Cardiac muscle cell (in vitro differentiated cells and primary cell): ENCODE data around the gene SPRR3. TPM values are rescaled to one million over a fixed set of nuclear protein-coding genes. Genes with fewer than 3 reads are reported as not detected.

ENCODE experiments used
- DNase-seq, 2 donors: peaks; one replicate each; pipeline versions ENCODE4 v3.0.0 to v3.0.0-alpha.2; 2010 to 2017; ENCODE audit warnings: low read depth in 1 of 2, low spot score in 1 of 2
- H3K27ac ChIP-seq: fragments of 200-600 bp; sonication (generic); 2 replicates; pipeline ENCODE4 v1.5.1; 2016
- H3K27me3 ChIP-seq: fragments of 200-600 bp; sonication (generic); 2 replicates; pipeline ENCODE4 v1.6.0; 2016; ENCODE audit warnings: control low read depth
- H3K36me3 ChIP-seq: fragments of 200-600 bp; sonication (generic); 2 replicates; pipeline ENCODE4 v1.5.1; 2016; ENCODE audit warnings: control low read depth
- H3K4me1 ChIP-seq: fragments of 200-600 bp; sonication (generic); 2 replicates; pipeline ENCODE4 v1.8.1; 2017; ENCODE audit warnings: low read depth, mild to moderate bottlenecking, mixed run types
- H3K4me3 ChIP-seq: fragments of 200-600 bp; sonication (generic); 2 replicates; pipeline ENCODE4 v1.5.1; 2016; ENCODE audit warnings: mild to moderate bottlenecking
- H3K9me3 ChIP-seq: fragments of 200-600 bp; sonication (generic); 2 replicates; pipeline ENCODE4 v1.5.1; 2017; ENCODE audit warnings: low read depth, mild to moderate bottlenecking, control low read depth
- polyA plus RNA-seq: library from polyadenylated mRNA; unstranded; fragments of >200 nt; fragmentation: Nextera tagmentation; extraction: Ambion mirVana; gene quantifications from 2 replicates; pipeline ENCODE4 v1.2.1, GENCODE V29; 2016
- total RNA-seq: library from RNA; depleted of rRNA; stranded (reverse); fragments of >200 nt; gene quantifications from 2 replicates; pipeline ENCODE4 v1.2.3, GENCODE V29; 2016
- TF ChIP-seq, protein P1 (sequence below): IDR thresholded peaks from 2 replicates; pipeline ENCODE4 v1.5.1; 2012; ENCODE audit warnings: low read depth, mild to moderate bottlenecking, low read length

SPRR3 gene, protein sequence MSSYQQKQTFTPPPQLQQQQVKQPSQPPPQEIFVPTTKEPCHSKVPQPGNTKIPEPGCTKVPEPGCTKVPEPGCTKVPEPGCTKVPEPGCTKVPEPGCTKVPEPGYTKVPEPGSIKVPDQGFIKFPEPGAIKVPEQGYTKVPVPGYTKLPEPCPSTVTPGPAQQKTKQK
- total RNA-seq (not detected in 2 replicates), polyA plus RNA-seq (not detected in 2 replicates)

DNA sequence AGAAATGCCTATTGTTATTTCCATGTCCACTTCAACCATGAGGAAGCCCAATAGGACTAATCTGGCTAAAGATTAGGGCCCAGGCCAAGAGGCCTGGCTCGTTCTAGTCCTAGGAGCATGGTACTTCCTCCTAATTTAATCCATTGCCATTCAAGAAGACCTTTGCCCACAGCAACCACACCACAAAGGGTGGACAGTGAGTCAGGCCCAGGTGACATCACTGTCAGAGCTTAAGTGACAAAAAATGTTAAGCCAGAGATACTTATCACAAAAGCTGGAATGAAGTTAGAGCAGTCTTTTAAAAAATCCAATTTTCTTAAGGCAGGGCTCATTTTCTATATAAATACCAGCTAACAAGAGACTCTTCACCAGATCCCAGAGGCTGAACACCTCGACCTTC lies at the start of gene SPRR3:
SPRR3 (plus strand) TSS at position 368 of the 400 bp plus-strand sequence. CDS start 1,272 bp downstream, outside the sequence.
- Histone ChIP-seq H3K9me3 (no peaks in the 10 kb centered on the region), H3K4me3 (no peak within 1 kb of the TSS), H3K27ac (no peak within 1 kb of the TSS), H3K36me3 (no peaks in the 10 kb centered on the region), H3K4me1 (no peaks in the 10 kb centered on the region), H3K27me3 (no peaks in the 10 kb centered on the region)
- no peak for DNase-seq
- TF ChIP-seq, protein P1, sequence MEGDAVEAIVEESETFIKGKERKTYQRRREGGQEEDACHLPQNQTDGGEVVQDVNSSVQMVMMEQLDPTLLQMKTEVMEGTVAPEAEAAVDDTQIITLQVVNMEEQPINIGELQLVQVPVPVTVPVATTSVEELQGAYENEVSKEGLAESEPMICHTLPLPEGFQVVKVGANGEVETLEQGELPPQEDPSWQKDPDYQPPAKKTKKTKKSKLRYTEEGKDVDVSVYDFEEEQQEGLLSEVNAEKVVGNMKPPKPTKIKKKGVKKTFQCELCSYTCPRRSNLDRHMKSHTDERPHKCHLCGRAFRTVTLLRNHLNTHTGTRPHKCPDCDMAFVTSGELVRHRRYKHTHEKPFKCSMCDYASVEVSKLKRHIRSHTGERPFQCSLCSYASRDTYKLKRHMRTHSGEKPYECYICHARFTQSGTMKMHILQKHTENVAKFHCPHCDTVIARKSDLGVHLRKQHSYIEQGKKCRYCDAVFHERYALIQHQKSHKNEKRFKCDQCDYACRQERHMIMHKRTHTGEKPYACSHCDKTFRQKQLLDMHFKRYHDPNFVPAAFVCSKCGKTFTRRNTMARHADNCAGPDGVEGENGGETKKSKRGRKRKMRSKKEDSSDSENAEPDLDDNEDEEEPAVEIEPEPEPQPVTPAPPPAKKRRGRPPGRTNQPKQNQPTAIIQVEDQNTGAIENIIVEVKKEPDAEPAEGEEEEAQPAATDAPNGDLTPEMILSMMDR: no peak

DNA sequence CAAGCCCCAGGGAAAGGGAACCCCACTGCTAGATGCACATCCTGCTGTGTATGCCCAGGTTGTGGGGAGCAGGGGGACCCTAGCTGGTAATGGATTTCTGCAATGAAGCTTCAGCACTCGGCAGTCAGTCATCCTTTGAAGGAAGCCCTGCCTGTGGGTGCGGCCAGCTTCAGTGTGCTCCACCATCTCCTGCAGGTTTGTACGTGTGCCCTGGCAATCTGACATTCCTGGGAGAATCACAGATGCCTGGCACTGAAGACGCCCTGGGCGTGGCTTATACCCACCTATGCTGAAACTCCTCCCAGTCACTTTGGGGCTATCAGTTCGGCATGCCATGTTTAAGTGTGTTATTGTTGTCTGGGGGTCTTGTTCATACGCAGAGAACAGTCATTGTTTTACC lies 47.8 kb upstream of the SPRR3 start:
- Histone ChIP-seq H3K36me3 (no peaks in the 10 kb centered on the region), H3K4me1 (no peaks in the 10 kb centered on the region), H3K27ac (no peak overlapping the region), H3K27me3 (no peaks in the 10 kb centered on the region), H3K4me3 (no peak overlapping the region), H3K9me3 (no peaks in the 10 kb centered on the region)
- TF ChIP-seq, protein P1: no peak
- DNase-seq: no peak

DNA sequence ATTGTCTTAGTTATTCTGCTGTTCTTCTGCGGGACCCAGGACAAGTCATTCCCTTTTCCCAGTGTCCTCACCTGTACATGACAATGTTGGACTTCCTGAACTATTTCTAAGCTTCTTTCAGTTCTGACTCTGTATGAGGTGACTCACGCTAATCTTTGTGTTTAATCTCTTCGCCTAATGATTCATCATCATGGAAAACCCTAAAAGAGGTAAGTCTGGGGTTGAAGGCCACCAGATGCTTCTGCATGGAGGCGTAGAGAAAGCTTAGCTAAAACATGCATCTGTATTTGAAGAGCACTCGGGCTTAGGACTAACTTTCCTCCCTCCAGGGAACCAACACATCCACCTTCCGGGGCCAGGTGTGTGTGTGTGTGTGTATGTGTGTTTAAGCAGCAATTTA lies 47.1 kb upstream of the SPRR3 start:
- DNase-seq: no peak
- Histone ChIP-seq H3K9me3 (no peaks in the 10 kb centered on the region), H3K27me3 (no peaks in the 10 kb centered on the region), H3K27ac (no peak overlapping the region), H3K36me3 (no peaks in the 10 kb centered on the region), H3K4me1 (no peaks in the 10 kb centered on the region), H3K4me3 (no peak overlapping the region)
- TF ChIP-seq, protein P1: no peak

DNA sequence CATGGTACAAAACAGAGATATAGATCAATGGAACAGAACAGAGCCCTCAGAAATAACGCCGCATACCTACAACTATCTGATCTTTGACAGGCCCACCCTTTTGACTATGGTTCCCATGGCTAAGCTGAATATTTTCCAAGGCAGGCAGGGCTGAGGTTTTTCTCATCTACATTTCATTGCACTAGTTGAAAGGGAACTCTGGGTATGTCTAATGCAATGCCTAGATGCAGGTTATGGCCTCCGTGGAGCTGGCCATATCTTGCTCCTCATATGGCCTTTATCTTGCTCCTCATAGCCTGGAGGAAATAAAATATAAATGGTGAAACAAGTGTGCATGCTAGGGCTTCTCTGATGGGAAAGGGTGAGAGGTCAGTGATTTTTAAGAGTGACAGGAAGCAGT lies 44.0 kb upstream of the SPRR3 start:
- TF ChIP-seq, protein P1: no peak
- H3K9me3 ChIP-seq: no peaks in the 10 kb centered on the region
- no peaks in the 10 kb centered on the region for H3K27me3 ChIP-seq
- H3K4me3 ChIP-seq: no peak overlapping the region
- H3K36me3 ChIP-seq: no peaks in the 10 kb centered on the region
- H3K4me1 ChIP-seq: no peaks in the 10 kb centered on the region
- no peak for DNase-seq
- no peak overlapping the region for H3K27ac ChIP-seq

DNA sequence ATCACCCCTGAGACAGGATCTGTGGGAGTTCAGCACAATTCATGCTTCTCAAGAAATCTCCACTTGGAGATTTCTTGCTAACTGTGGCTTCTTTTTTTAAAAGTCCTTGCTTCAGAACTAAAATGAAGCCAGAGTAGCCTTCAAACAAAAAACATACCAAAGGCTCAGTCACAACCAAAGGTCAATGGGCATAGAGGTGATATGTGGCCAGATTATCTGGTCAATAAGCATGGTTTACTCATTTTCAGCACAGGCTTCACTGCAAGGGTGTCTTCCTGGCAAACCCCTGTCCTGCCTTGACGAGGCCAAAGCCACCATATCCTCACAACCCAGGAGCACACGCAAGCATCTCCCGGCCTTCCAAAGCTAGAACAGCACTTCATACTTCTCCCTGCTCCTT lies 42.3 kb upstream of the SPRR3 start:
- Histone ChIP-seq H3K4me1 (no peaks in the 10 kb centered on the region), H3K27me3 (no peaks in the 10 kb centered on the region)
- TF ChIP-seq, protein P1: no peak

More for the DNA sequence above, 42.3 kb upstream of the SPRR3 start:
- H3K36me3 ChIP-seq: no peaks in the 10 kb centered on the region
- H3K27ac ChIP-seq: no peak overlapping the region
- no peak for DNase-seq
- no peaks in the 10 kb centered on the region for H3K9me3 ChIP-seq
- no peak overlapping the region for H3K4me3 ChIP-seq
